Activated T-helper 2 cell treated with anti-CD3 and anti-CD28 coated beads, Interferon-gamma antibody, Interleukin-2, Interleukin-4, amounts not matched to agents 10 μg/mL and 5 μg/mL and 100 μg/mL, durations not matched to agents 14 hours and 24 hours and 36 hours (primary cell): ENCODE measurements around the gene WDFY1. TPM values are rescaled to one million over a fixed set of nuclear protein-coding genes. Genes with fewer than 3 reads are reported as not detected.
A peak's percentile ranks its signal among the peaks of the same experiment; 100 is the strongest.

Experiments used
- DNase-seq: peaks from one replicate; pipeline ENCODE4 v3.0.0; 2021; ENCODE audit warnings: low spot score
- H3K27ac Mint-ChIP-seq: one replicate; pipeline ENCODE4 v1.8.0; 2021; ENCODE audit warnings: mixed read lengths
- H3K27me3 Mint-ChIP-seq: one replicate; pipeline ENCODE4 v1.8.0; 2021; ENCODE audit warnings: low read depth, mixed read lengths
- H3K36me3 Mint-ChIP-seq: one replicate; pipeline ENCODE4 v1.8.0; 2021; ENCODE audit warnings: low read depth, mixed read lengths
- H3K4me1 Mint-ChIP-seq: one replicate; pipeline ENCODE4 v1.8.0; 2021; ENCODE audit warnings: low read depth, mixed read lengths
- H3K4me3 Mint-ChIP-seq: one replicate; pipeline ENCODE4 v1.8.0; 2021; ENCODE audit warnings: low read depth, mild to moderate bottlenecking, moderate library complexity, mixed read lengths
- H3K9me3 Mint-ChIP-seq: one replicate; pipeline ENCODE4 v1.8.0; 2021; ENCODE audit warnings: mixed read lengths
- intact Hi-C: fragments of 100-400 bp; cut with micrococcal nuclease; formaldehyde crosslinking; loops from one replicate; pipeline ENCODE4 v1.15.1; 2023
- total RNA-seq: library from RNA; stranded (reverse); gene quantifications from 2 replicates; pipeline ENCODE4 v1.2.3, GENCODE V29; 2022

WDFY1 gene
- 22.2 and 23.3 TPM in 2 replicates for total RNA-seq

GRCh38 chr2:223944703-223945531 lies at the start of gene WDFY1:
Gene WDFY1, minus strand, starts transcription at chr2:223945335. Its CDS starts 51 bp downstream, at chr2:223945284.
- Mint-ChIP-seq H3K4me3 (peak within 1 kb of the TSS; percentile 89), H3K27me3 (no peaks in the 10 kb centered on the region)

GRCh38 chr2:223994562-223995162 lies 49.5 kb upstream of the WDFY1 start:
- no peaks in the 10 kb centered on the region for H3K9me3 Mint-ChIP-seq
- intact Hi-C loops: loop anchor here (5.0 kb wide), 1 partner anchor 378 kb away; no protein-coding TSS in a partner anchor
- DNase-seq: no peak
- H3K27me3 Mint-ChIP-seq: no peaks in the 10 kb centered on the region
- peaks cover 14% of the 10 kb centered on the region for H3K4me1 Mint-ChIP-seq
- H3K36me3 Mint-ChIP-seq: peaks cover 5% of the 10 kb centered on the region
- H3K4me3 Mint-ChIP-seq: no peak overlapping the region
- H3K27ac Mint-ChIP-seq: no peak overlapping the region

More at GRCh38 chr2:223944703-223945531, at the start of gene WDFY1:
- Mint-ChIP-seq H3K36me3 (peaks cover 16% of the 10 kb centered on the region), H3K4me1 (peaks cover 48% of the 10 kb centered on the region), H3K27ac (peak within 1 kb of the TSS; percentile 85), H3K9me3 (peaks cover 5% of the 10 kb centered on the region)
- DNase-seq: peak; percentile 71
- intact Hi-C loops: loop anchor here (1.0 to 10.0 kb wide), 3 partner anchors 12 to 250 kb away; partner anchors contain the start of gene MRPL44

DNA sequence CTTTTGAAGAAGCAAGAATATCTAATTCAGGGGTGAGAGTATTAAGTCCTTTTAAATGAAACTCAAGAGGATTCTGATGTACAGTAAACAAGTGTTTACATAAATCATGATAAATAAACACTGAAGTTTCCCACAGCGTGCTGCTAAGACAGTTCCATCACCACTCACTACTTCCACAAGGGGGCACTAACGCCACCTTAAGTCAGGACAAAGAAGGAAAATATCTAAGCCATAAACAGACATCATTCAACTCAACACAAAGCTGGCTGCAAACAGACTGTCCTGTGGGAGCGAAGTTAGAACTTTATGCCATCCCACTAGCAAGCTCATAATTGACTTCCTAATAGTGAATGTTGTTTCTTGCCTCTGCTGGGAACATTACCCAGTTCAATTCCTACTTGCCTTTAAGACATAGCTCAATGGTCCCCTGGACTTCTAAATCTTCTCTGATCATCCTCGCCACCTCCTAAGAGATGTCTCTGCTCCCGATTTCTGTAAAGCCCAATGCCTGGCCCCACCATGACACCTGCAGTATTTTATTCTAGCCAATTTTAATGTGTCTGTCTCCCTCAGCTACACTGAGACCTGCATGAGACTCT lies 48.6 kb upstream of the WDFY1 start:
- peak; percentile 47 for DNase-seq
- Mint-ChIP-seq H3K36me3 (peaks cover 3% of the 10 kb centered on the region), H3K4me3 (no peak overlapping the region), H3K4me1 (peaks cover 14% of the 10 kb centered on the region), H3K27me3 (no peaks in the 10 kb centered on the region), H3K9me3 (no peaks in the 10 kb centered on the region), H3K27ac (no peak overlapping the region)
- intact Hi-C loops: loop anchor here (1.0 to 5.0 kb wide), 5 partner anchors 23 to 379 kb away; partner anchors contain the start of gene SERPINE2

- Mint-ChIP-seq H3K4me1 (peaks cover 14% of the 10 kb centered on the region), H3K27ac (no peak overlapping the region), H3K36me3 (peaks cover 3% of the 10 kb centered on the region), H3K27me3 (no peaks in the 10 kb centered on the region), H3K9me3 (no peaks in the 10 kb centered on the region), H3K4me3 (no peak overlapping the region)
- intact Hi-C loops: loop anchor here (2.0 to 5.0 kb wide), 2 partner anchors 21 to 381 kb away; no protein-coding TSS in a partner anchor
- no peak for DNase-seq
Measured at GRCh38 chr2:223991611-223992010, 46.5 kb upstream of the WDFY1 start.

DNA sequence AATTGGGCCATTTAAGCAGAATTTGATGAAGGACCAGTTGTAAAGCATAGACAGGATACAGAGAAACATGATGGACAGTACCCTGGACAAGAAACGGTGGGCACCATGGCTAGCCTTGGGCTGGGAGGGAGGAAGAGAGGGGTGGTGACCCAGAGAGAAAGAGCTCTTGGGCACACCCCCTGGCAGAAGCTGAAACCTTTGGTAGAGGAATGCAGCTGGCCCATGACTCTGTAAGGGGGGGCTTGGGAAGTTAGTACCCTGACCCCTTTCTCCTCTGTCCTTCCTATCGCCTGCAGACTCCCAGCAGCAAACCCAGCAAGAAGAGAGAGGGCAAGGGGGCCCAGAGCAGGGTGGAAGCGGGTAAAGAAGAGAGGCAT lies 44.7 kb upstream of the WDFY1 start:
- Mint-ChIP-seq H3K27ac (no peak overlapping the region), H3K4me3 (no peak overlapping the region), H3K9me3 (no peaks in the 10 kb centered on the region), H3K36me3 (no peaks in the 10 kb centered on the region), H3K4me1 (peaks cover 8% of the 10 kb centered on the region), H3K27me3 (no peaks in the 10 kb centered on the region)
- no peak for DNase-seq
- intact Hi-C loops: loop anchor here (5.0 kb wide), 1 partner anchor 382 kb away; no protein-coding TSS in a partner anchor

DNA sequence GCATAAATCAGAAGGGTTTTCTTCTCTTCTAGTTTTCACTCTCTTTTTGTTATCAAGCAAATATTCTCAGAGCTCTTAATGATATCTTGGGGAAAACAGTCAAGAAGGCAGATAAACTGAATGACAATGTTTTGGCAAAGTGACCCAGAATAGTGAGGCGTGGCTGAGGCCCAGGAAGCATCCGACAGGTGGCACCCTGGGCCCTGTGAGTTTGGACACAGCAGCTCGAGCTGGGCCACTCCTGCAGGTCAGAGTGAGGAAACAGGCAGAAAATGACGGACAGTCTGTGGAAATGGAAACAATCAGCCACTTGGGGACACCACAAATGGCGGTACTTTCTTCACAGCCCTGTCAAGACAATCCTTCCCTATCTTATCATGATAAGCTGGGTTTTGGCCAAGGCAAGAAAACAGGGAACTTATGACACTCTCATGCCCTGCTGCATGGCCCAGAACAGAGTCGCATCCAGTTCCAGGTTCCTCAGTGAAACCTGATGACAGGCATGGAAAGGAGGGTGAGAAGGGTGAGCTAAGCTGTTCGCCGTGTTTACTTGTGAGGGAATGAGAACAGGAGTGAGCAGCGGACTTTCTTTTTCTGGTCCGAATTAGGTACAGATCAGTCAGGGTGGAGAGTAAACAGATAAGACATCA lies 44.2 kb upstream of the WDFY1 start:
- Mint-ChIP-seq H3K27ac (no peak overlapping the region), H3K4me1 (peaks cover 5% of the 10 kb centered on the region), H3K36me3 (peaks cover 5% of the 10 kb centered on the region), H3K4me3 (no peak overlapping the region), H3K9me3 (no peaks in the 10 kb centered on the region), H3K27me3 (no peaks in the 10 kb centered on the region)
- intact Hi-C loops: no loop called here
- no peak for DNase-seq

DNA sequence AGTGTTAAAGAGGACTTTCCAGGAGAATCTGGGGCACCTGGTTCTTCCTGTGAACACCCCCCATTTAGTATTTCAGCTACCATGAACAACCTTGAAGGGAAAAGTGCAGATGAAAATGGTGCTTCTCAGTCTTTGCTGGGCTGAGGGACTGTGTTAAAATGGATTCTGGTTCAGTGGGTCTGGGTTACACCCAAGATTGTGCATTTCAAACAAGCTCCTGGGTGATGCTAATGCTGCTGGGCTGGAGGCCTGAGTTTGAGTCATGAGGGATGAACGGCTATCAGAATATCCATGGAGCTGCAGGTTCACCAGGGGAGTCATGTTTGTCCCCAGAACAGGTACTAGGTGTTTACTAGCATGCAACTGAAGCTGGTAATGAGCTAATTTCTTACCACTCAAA lies 36.1 kb upstream of the WDFY1 start:
- Mint-ChIP-seq H3K27me3 (no peaks in the 10 kb centered on the region), H3K36me3 (peaks cover 16% of the 10 kb centered on the region), H3K27ac (no peak overlapping the region), H3K9me3 (no peaks in the 10 kb centered on the region), H3K4me1 (peaks cover 3% of the 10 kb centered on the region), H3K4me3 (no peak overlapping the region)
- DNase-seq: no peak
- intact Hi-C loops: no loop called here

- Mint-ChIP-seq H3K27me3 (no peaks in the 10 kb centered on the region), H3K27ac (no peak overlapping the region), H3K9me3 (no peaks in the 10 kb centered on the region), H3K4me3 (no peak overlapping the region), H3K4me1 (peaks cover 3% of the 10 kb centered on the region), H3K36me3 (peaks cover 16% of the 10 kb centered on the region)
- intact Hi-C loops: no loop called here
- no peak for DNase-seq
Measured at GRCh38 chr2:223980803-223981202, 35.7 kb upstream of the WDFY1 start.

- peaks cover 16% of the 10 kb centered on the region for H3K36me3 Mint-ChIP-seq
- H3K27ac Mint-ChIP-seq: no peak overlapping the region
- H3K27me3 Mint-ChIP-seq: no peaks in the 10 kb centered on the region
- peaks cover 3% of the 10 kb centered on the region for H3K4me1 Mint-ChIP-seq
- no peaks in the 10 kb centered on the region for H3K9me3 Mint-ChIP-seq
- no peak overlapping the region for H3K4me3 Mint-ChIP-seq
- DNase-seq: no peak
- intact Hi-C loops: no loop called here
Measured at GRCh38 chr2:223980397-223980735, 35.2 kb upstream of the WDFY1 start.

GRCh38 chr2:223979730-223980396 lies 34.7 kb upstream of the WDFY1 start:
- DNase-seq: no peak
- Mint-ChIP-seq H3K27ac (no peak overlapping the region), H3K4me1 (peaks cover 3% of the 10 kb centered on the region), H3K9me3 (no peaks in the 10 kb centered on the region), H3K36me3 (peaks cover 16% of the 10 kb centered on the region), H3K4me3 (no peak overlapping the region), H3K27me3 (no peaks in the 10 kb centered on the region)
- intact Hi-C loops: no loop called here

- intact Hi-C loops: no loop called here
- Mint-ChIP-seq H3K4me3 (no peak overlapping the region), H3K36me3 (peaks cover 8% of the 10 kb centered on the region), H3K27me3 (no peaks in the 10 kb centered on the region), H3K27ac (no peak overlapping the region), H3K4me1 (peaks cover under 1% of the 10 kb centered on the region), H3K9me3 (no peaks in the 10 kb centered on the region)
- no peak for DNase-seq
Measured at GRCh38 chr2:223978451-223978850, 33.3 kb upstream of the WDFY1 start.

- Mint-ChIP-seq H3K4me3 (no peak overlapping the region), H3K27ac (no peak overlapping the region), H3K4me1 (no peaks in the 10 kb centered on the region), H3K27me3 (no peaks in the 10 kb centered on the region), H3K36me3 (peaks cover 4% of the 10 kb centered on the region), H3K9me3 (no peaks in the 10 kb centered on the region)
- no peak for DNase-seq
- intact Hi-C loops: no loop called here
Measured at GRCh38 chr2:223976635-223977226, 31.6 kb upstream of the WDFY1 start.
